AG04450 (cell line): ENCODE results near the gene PIGH. TPM values are rescaled to one million over a fixed set of nuclear protein-coding genes. Genes with fewer than 3 reads are reported as not detected.

Experiments
- CTCF ChIA-PET: fragments of 300-600, 350-600 bp; formaldehyde crosslinking; extraction: SDS; loops from one replicate; lab custom pipeline; 2022; ENCODE audit warnings: antibody characterized with exemption, inconsistent platforms; lab: Charles Lee
- POLR2A ChIA-PET: fragments of 350-600 bp; formaldehyde crosslinking; extraction: SDS; loops from one replicate; lab custom pipeline; 2021; ENCODE audit warnings: antibody characterized with exemption, inconsistent platforms; lab: Yijun Ruan, JAX
- DNase-seq: peaks from one replicate; pipeline ENCODE4 v3.0.0-alpha.2; 2011; ENCODE audit warnings: low read depth, low spot score
- H3K27ac ChIP-seq: one replicate; pipeline ENCODE4 v1.5.1; 2012; ENCODE audit warnings: low read depth, low read length, control low read depth
- H3K27me3 ChIP-seq: one replicate; pipeline ENCODE4 v1.6.0; 2012; ENCODE audit warnings: low read length; ENCODE audit not compliant: control insufficient read depth, insufficient read depth
- H3K4me3 ChIP-seq: 2 replicates; pipeline ENCODE4 v1.5.1; 2011; ENCODE audit warnings: mild to moderate bottlenecking, low read depth, low read length, control low read depth
- H3K9me3 ChIP-seq: 2 replicates; pipeline ENCODE4 v1.5.1; 2012; ENCODE audit warnings: low read length; ENCODE audit not compliant: control insufficient read depth, insufficient read depth
- polyA plus RNA-seq: library from polyadenylated mRNA; depleted of rRNA; stranded (reverse); fragments of >200 nt; gene quantifications from 2 replicates; pipeline ENCODE4 v1.2.3, GENCODE V29; 2011
- TF ChIP-seq, protein P1 (sequence below): IDR thresholded peaks from 2 replicates; pipeline ENCODE4 v1.5.1; 2011; ENCODE audit warnings: low read depth, low read length, control low read depth, inconsistent platforms

PIGH gene
- polyA plus RNA-seq, 1 experiment: 17.6 TPM

DNA sequence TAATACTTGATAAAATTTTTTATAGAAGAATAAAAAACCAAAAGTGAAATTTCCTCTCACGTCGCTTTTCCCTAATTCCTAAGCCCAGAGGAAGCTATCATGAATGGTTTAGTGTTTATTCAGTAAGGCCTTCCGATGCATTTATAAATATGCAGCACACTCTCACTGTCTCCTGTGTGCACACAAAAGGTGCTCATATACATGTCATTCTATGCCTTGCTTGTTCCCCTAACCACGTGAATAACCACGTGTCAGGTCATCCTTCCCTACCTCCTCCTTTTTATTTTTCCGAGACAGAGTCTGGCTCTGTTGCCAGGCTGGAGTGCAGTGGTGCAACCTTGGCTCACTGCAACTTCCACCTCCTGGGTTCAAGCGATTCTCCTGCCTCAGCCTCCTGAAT lies 29.6 kb downstream of the PIGH start:
- Histone ChIP-seq H3K9me3 (no peaks in the 10 kb centered on the region), H3K4me3 (no peak overlapping the region), H3K27me3 (peaks cover 24% of the 10 kb centered on the region), H3K27ac (no peak overlapping the region)
- no peak for DNase-seq
- POLR2A ChIA-PET: no interaction called here
- CTCF ChIA-PET: interaction anchor here (0.5 to 5.2 kb wide), 29 partner anchors 8 to 1211 kb away, joined by 3 to 114 read pairs (median 6); partner anchors contain the start of genes PIGH and PLEKHH1
- TF ChIP-seq, protein P1, sequence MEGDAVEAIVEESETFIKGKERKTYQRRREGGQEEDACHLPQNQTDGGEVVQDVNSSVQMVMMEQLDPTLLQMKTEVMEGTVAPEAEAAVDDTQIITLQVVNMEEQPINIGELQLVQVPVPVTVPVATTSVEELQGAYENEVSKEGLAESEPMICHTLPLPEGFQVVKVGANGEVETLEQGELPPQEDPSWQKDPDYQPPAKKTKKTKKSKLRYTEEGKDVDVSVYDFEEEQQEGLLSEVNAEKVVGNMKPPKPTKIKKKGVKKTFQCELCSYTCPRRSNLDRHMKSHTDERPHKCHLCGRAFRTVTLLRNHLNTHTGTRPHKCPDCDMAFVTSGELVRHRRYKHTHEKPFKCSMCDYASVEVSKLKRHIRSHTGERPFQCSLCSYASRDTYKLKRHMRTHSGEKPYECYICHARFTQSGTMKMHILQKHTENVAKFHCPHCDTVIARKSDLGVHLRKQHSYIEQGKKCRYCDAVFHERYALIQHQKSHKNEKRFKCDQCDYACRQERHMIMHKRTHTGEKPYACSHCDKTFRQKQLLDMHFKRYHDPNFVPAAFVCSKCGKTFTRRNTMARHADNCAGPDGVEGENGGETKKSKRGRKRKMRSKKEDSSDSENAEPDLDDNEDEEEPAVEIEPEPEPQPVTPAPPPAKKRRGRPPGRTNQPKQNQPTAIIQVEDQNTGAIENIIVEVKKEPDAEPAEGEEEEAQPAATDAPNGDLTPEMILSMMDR: no peak

DNA sequence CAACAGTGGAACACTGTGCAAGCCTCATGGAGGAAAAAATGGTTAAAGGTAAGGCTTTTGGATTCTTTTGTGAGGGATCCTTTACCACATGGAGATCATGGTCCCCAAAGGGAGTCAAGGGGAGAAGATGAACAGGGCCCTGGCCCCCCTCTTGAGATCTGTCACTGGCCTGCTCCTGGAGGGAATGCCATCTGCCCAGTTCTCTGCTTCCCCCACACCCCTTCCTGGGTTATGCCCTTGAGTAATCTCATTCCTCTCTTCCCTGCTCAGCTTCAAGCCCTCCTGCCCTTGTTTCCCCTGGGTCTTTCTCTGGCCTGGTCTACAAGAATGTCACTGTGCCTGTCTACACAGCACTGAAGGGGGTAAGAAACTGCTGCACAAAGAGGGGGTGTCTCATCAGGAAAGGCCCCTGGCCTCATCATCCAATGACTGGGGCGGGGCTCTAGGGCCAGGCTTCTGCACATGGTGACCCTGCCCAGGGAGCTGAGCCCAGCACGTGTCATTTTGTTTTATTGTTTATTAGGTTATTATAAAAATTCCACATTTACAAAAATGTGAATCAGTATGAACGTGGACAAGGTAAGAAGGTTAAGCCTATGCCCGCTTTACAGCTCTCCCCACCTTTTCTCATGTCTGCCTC lies 30.3 kb downstream of the PIGH start:
- ChIA-PET POLR2A (no interaction called here), CTCF (interaction anchor here (1.0 to 5.2 kb wide), 13 partner anchors 9 to 1210 kb away, joined by 3 to 114 read pairs (median 12); partner anchors contain the start of gene PIGH)
- Histone ChIP-seq H3K4me3 (no peak overlapping the region), H3K9me3 (no peaks in the 10 kb centered on the region), H3K27me3 (peaks cover 23% of the 10 kb centered on the region), H3K27ac (no peak overlapping the region)
- TF ChIP-seq, protein P1: no peak
- DNase-seq: no peak

DNA sequence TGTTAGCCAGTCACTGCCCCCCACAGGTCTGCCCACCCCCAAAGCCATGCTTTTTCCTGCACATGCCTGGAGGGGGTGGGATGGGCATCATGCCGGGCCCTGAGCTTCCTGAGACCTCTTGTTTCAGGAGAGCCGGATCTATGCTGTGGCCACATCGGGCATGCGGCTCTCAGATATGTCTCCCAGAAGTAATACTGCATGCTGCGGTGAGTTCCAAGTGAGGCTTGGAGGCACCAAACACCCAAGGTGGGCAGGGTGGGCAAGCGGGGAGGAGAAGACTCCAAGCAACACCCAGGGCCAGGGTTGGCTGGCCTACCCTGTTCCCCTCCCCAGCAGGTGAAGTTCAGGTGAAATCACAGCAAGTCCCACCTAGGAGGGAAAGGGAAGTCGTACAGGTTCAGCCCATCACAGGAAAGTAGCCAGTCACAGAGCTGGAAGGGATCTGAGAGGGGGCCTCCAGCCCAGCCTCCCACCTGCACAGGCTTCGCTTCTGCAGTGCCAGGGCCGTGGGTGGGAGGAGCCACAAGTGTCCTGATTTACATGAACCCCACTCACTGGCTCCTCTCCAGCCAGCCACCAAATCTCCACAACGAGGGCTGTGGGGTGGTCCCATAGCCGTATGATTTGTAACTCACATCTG lies 30.9 kb downstream of the PIGH start:
- Histone ChIP-seq H3K9me3 (no peaks in the 10 kb centered on the region), H3K27me3 (peaks cover 21% of the 10 kb centered on the region), H3K27ac (no peak overlapping the region), H3K4me3 (no peak overlapping the region)
- POLR2A ChIA-PET: no interaction called here
- CTCF ChIA-PET: interaction anchor here (1.4 to 5.2 kb wide), 4 partner anchors 12 to 52 kb away, joined by 3 to 37 read pairs (median 10); no protein-coding TSS in a partner anchor
- TF ChIP-seq, protein P1: no peak
- DNase-seq: no peak

DNA sequence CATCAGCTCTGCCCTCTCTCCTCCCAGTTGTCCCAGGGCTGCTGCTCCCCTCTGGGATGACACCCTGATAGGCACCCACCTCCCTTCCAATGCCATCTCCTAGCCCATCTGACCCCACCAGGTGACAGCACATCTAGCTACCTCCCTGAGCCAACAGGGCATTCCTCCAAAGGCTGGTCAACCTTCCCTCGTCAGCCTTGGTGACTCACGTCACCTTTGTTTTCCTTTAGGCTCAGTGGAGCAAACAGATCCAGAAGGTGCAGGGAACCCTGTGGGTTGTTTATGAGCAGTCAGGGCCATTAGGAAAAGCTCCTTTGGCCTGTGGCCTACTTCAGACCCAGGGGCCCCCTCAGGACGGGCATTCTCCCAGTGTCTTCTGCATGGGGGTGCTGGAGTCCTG lies 32.4 kb downstream of the PIGH start:
- H3K27me3 ChIP-seq: peaks cover 21% of the 10 kb centered on the region
- POLR2A ChIA-PET: no interaction called here
- TF ChIP-seq, protein P1: no peak
- no peak overlapping the region for H3K27ac ChIP-seq
- no peaks in the 10 kb centered on the region for H3K9me3 ChIP-seq
- CTCF ChIA-PET: interaction anchor here (1.1 to 1.7 kb wide), 3 partner anchors 30 to 140 kb away, joined by 3 to 7 read pairs (median 4); no protein-coding TSS in a partner anchor
- DNase-seq: no peak
- no peak overlapping the region for H3K4me3 ChIP-seq

DNA sequence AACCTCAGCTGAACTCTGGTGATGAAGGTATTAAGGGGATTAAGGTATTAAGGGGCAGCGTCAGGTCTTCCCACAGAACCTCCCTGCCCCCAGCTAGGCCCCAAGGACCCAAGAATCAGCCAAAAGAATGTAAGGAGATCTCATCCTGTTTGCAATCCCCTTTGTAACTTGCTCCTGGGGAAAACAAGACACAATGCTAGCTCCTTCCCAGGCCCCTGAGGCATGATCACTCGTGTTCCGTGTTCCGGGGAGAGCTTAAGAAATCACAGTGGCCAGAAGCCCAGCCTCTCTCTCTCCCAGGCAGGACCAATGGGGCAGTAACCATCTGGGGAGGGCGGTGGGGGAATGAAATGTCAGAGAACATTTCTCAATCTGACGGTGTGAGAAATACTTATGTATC lies 33.2 kb downstream of the PIGH start:
- TF ChIP-seq, protein P1: no peak
- ChIA-PET CTCF (interaction anchor here (1.2 to 1.7 kb wide), 3 partner anchors 10 to 140 kb away, joined by 3 to 10 read pairs (median 7); no protein-coding TSS in a partner anchor), POLR2A (no interaction called here)
- no peak for DNase-seq
- no peaks in the 10 kb centered on the region for H3K9me3 ChIP-seq
- H3K27me3 ChIP-seq: peaks cover 24% of the 10 kb centered on the region
- H3K4me3 ChIP-seq: no peak overlapping the region
- H3K27ac ChIP-seq: no peak overlapping the region
